GM12878 (cell line): ENCODE measurements around the gene GRM1. TPM values are rescaled to one million over a fixed set of nuclear protein-coding genes. Genes with fewer than 3 reads are reported as not detected.

ENCODE experiments used
- ATAC-seq: fragments of 200-7000 bp; cut with Tn5 transposase; 3 replicates; pipeline ENCODE4 v1.9.1; 2020; ENCODE audit warnings: mild to moderate bottlenecking, moderate library complexity
- BruUV-seq: library from RNA; stranded (reverse); fragments of 400-500 nt; replicated peaks from 2 replicates; lab custom pipeline; 2021; lab: Mats Ljungman, UMichigan
- CTCF ChIA-PET: fragments of 300-600 bp; sonication (Branson Sonifier 250); formaldehyde crosslinking; extraction: SDS; loops from one replicate; lab custom pipeline; 2021; ENCODE audit warnings: inconsistent platforms; lab: Yijun Ruan, JAX
- POLR2A ChIA-PET: fragments of 350-600 bp; formaldehyde crosslinking; extraction: SDS; loops from one replicate; lab custom pipeline; 2021; ENCODE audit warnings: inconsistent platforms; lab: Charles Lee
- RAD21 ChIA-PET: fragments of 300-600 bp; sonication (Branson Sonifier 250); formaldehyde crosslinking; loops from one replicate; lab custom pipeline; 2023; ENCODE audit warnings: antibody characterized with exemption; ENCODE audit not compliant: unreplicated experiment; lab: Charles Lee
- SMC1A ChIA-PET: fragments of 300-600 bp; sonication (Branson Sonifier 250); formaldehyde crosslinking; loops from one replicate; lab custom pipeline; 2023; ENCODE audit not compliant: unreplicated experiment, uncharacterized antibody; lab: Charles Lee
- DNase-seq: peaks from one replicate; pipeline ENCODE4 v3.0.0-alpha.2; 2011; ENCODE audit warnings: low read depth, low spot score
- FAIRE-seq: peaks from 3 replicates; lab custom pipeline; 2011; peaks lifted over from hg19 to GRCh38; lab: Jason Lieb, UNC
- H2AFZ ChIP-seq: 2 replicates; pipeline ENCODE4 v1.6.0; 2011; ENCODE audit warnings: low read depth, low read length, control low read depth; ENCODE audit not compliant: control insufficient read depth
- H3K27ac ChIP-seq: 2 replicates; pipeline ENCODE4 v1.5.1; 2011; ENCODE audit warnings: control low read depth; ENCODE audit not compliant: control insufficient read depth, insufficient read depth
- H3K27me3 ChIP-seq, 2 experiments: replicated peaks in 1 of 2; 2 replicates each; pipeline versions ENCODE4 v1.6.0 to v1.6.1; 2011; ENCODE audit warnings: low read length in 1 of 2; ENCODE audit not compliant: control insufficient read depth in 2 of 2, insufficient read depth in 2 of 2
- H3K36me3 ChIP-seq, 2 experiments: 2 replicates each; pipeline ENCODE4 v1.5.1; 2011; ENCODE audit warnings: low read length in 1 of 2; ENCODE audit not compliant: control insufficient read depth in 2 of 2, insufficient read depth in 2 of 2
- H3K4me1 ChIP-seq: 2 replicates; pipeline ENCODE4 v1.6.1; 2011; ENCODE audit warnings: mild to moderate bottlenecking, low read length, moderate library complexity, mixed read lengths; ENCODE audit not compliant: control insufficient read depth, insufficient read depth
- H3K4me2 ChIP-seq: 2 replicates; pipeline ENCODE4 v1.6.0; 2011; ENCODE audit warnings: control low read depth; ENCODE audit not compliant: control insufficient read depth, insufficient read depth
- H3K4me3 ChIP-seq: fragments of 200-600 bp; sonication (generic); 2 replicates; pipeline ENCODE4 v1.5.1; 2016
- H3K79me2 ChIP-seq: 2 replicates; pipeline ENCODE4 v1.6.0; 2011; ENCODE audit warnings: low read length; ENCODE audit not compliant: control insufficient read depth, insufficient read depth
- H3K9ac ChIP-seq: 2 replicates; pipeline ENCODE4 v1.8.0; 2011; ENCODE audit warnings: low read length, control low read depth, mixed read lengths; ENCODE audit not compliant: control insufficient read depth, insufficient read depth
- H3K9me3 ChIP-seq: replicated peaks from 3 replicates; pipeline ENCODE4 v1.5.1; 2011; ENCODE audit warnings: mild to moderate bottlenecking, low read length; ENCODE audit not compliant: control insufficient read depth, insufficient read depth
- H4K20me1 ChIP-seq: 2 replicates; pipeline ENCODE4 v1.6.0; 2011; ENCODE audit not compliant: control insufficient read depth, insufficient read depth
- CEBPZ ChIP-seq: fragments of 150-350 bp; IDR thresholded peaks from 2 replicates; pipeline ENCODE4 v1.6.1; 2016; ENCODE audit warnings: low read depth, low read length
- CHD2 ChIP-seq: IDR thresholded peaks from 2 replicates; pipeline ENCODE4 v1.6.1; 2011; ENCODE audit warnings: low read depth, low read length, improper control_type of control experiment, borderline replicate concordance
- E4F1 ChIP-seq: fragments of 450-650 bp; IDR thresholded peaks from 2 replicates; pipeline ENCODE4 v1.6.1; 2018; ENCODE audit warnings: borderline replicate concordance, mild to moderate bottlenecking; ENCODE audit not compliant: partially characterized antibody
- IKZF2 ChIP-seq, 2 experiments: fragments of 450-650 bp; IDR thresholded peaks; 2 replicates each; pipeline ENCODE4 v1.6.1; 2017; ENCODE audit warnings: mild to moderate bottlenecking in 2 of 2, moderate library complexity in 2 of 2
- IRF4 ChIP-seq: IDR thresholded peaks from 2 replicates; pipeline ENCODE4 v1.6.1; 2011; ENCODE audit warnings: low read depth, low read length
- RELB ChIP-seq: fragments of 450-650 bp; IDR thresholded peaks from 2 replicates; pipeline ENCODE4 v1.6.1; 2017; ENCODE audit warnings: low read depth, mild to moderate bottlenecking, moderate library complexity
- WGBS: methylation state at CpG from one replicate; pipeline ENCODE4 v1.1.6; 2016; ENCODE audit warnings: low lambda C conversion rate; ENCODE audit not compliant: insufficient replicate concordance, insufficient coverage; ENCODE audit errors: missing lambda C conversion rate; 5-methylcytosine and 5-hydroxymethylcytosine counted together
- in situ Hi-C: fragments of 300-500 bp; cut with MboI; formaldehyde crosslinking; loops from 9 replicates; pipeline ENCODE4 v1.14.3; 2018; ENCODE audit warnings: mixed read lengths
- intact Hi-C: fragments of 100-400 bp; cut with micrococcal nuclease; formaldehyde crosslinking; loops from one replicate; pipeline ENCODE4 v1.14.2; 2022; ENCODE audit not compliant: unreplicated experiment
- polyA plus RNA-seq, 11 experiments: library from polyadenylated mRNA; depleted of rRNA in 4 of 11; unstranded in 6 of 11; stranded (reverse) in 5 of 11; fragments of >200 nt; fragmentation: Nextera tagmentation in 4 of 11; fragmentation: Illumina TruSeq in 1 of 11; extraction: Ambion mirVana in 4 of 11; extraction: Trizol in 1 of 11; gene quantifications; 1 replicate in 1 of 11; 2 replicates in 10 of 11; pipeline versions ENCODE4 v1.2.1 to v1.2.3, GENCODE V29; 2011 to 2016; ENCODE audit warnings: inconsistent platforms in 2 of 11, missing spikeins in 2 of 11, low read depth in 1 of 11
- total RNA-seq, 4 experiments: library from RNA; depleted of rRNA in 3 of 4; stranded (reverse); fragments of >200 nt in 3 of 4; fragmentation: Illumina TruSeq in 1 of 4; extraction: Trizol in 1 of 4; gene quantifications; 2 replicates each; pipeline versions ENCODE4 v1.2.1 to v1.2.3, GENCODE V29; 2013 to 2021

GRM1 gene
- total and polyA plus RNA-seq, 10 of the 15 experiments (the other 5 are each of a cell fraction or from before 2014, with no cell fraction given) = 0.04 TPM; not detected in 9

- no peaks in the 10 kb centered on the region for H3K79me2 ChIP-seq
- H4K20me1 ChIP-seq = no peaks in the 10 kb centered on the region
- H3K36me3 ChIP-seq = no peaks in the 10 kb centered on the region
- no peak overlapping the region for H3K9ac ChIP-seq
- ChIA-PET SMC1A (interaction anchor here (0.7 kb wide), 1 partner anchor 404 kb away, joined by 3 read pairs; no protein-coding TSS in a partner anchor), POLR2A (no interaction called here), RAD21 (no interaction called here), CTCF (no interaction called here)
- ATAC-seq (no peak), FAIRE-seq (no peak), DNase-seq (no peak)
- no peak overlapping the region for H3K4me3 ChIP-seq
- no peak overlapping the region for H3K4me2 ChIP-seq
- TF ChIP-seq CEBPZ = no peak
- no peak for TF ChIP-seq E4F1
- no peak for TF ChIP-seq IKZF2 (IDR thresholded peaks at IDR 0.05)
- no peak for TF ChIP-seq CHD2
- no peak for TF ChIP-seq IRF4
- TF ChIP-seq RELB = no peak
- intact Hi-C loops = no loop called here
- no TSS peak for BruUV-seq
- no peak overlapping the region for H2AFZ ChIP-seq
- no peak overlapping the region for H3K27ac ChIP-seq
- no peaks in the 10 kb centered on the region for H3K4me1 ChIP-seq
- 26% methylated on average over 4 of the region's 4 CpGs for WGBS
- no peaks in the 10 kb centered on the region for H3K9me3 ChIP-seq
- H3K27me3 ChIP-seq = no peaks in the 10 kb centered on the region
- in situ Hi-C loops = no loop called here
Measured at GRCh38 chr6:146295695-146296094, 266.8 kb downstream of the GRM1 start.
